BLaER1 (cell line): ENCODE measurements around the gene ADARB1.

Experiments
- H3K27ac ChIP-seq: shearing (Covaris generic); formaldehyde crosslinking; 2 replicates; pipeline ENCODE4 v1.8.1; 2022
- H3K27me3 ChIP-seq: shearing (Covaris generic); formaldehyde crosslinking; 2 replicates; pipeline ENCODE4 v1.8.1; 2022
- H3K36me3 ChIP-seq: shearing (Covaris generic); formaldehyde crosslinking; 2 replicates; pipeline ENCODE4 v1.8.1; 2022
- H3K4me1 ChIP-seq: shearing (Covaris generic); formaldehyde crosslinking; 2 replicates; pipeline ENCODE4 v1.8.1; 2022
- H3K4me2 ChIP-seq: shearing (Covaris generic); formaldehyde crosslinking; 2 replicates; pipeline ENCODE4 v1.8.1; 2022
- H3K4me3 ChIP-seq: shearing (Covaris generic); formaldehyde crosslinking; 2 replicates; pipeline ENCODE4 v1.8.1; 2022
- H3K9ac ChIP-seq: shearing (Covaris generic); formaldehyde crosslinking; 2 replicates; pipeline ENCODE4 v1.8.1; 2022
- H3K9me3 ChIP-seq: shearing (Covaris generic); formaldehyde crosslinking; 2 replicates; pipeline ENCODE4 v1.8.1; 2022
- H4K20me1 ChIP-seq: shearing (Covaris generic); formaldehyde crosslinking; 2 replicates; pipeline ENCODE4 v1.8.1; 2022
- Cebpa-rat ChIP-seq: shearing (Covaris generic); IDR thresholded peaks from 2 replicates; pipeline ENCODE4 v1.8.1; 2022

The ADARB1 gene

GRCh38 chr21:45231705-45232104, 157.3 kb downstream of the ADARB1 start:
- no peak for TF ChIP-seq Cebpa-rat
- H3K27me3 ChIP-seq = no peaks in the 10 kb centered on the region
- no peaks in the 10 kb centered on the region for H4K20me1 ChIP-seq
- H3K4me2 ChIP-seq = no peak overlapping the region
- no peak overlapping the region for H3K9ac ChIP-seq
- 0 out of 2 replicates have a peak, but pooled peaks cover 10% of the 10 kb centered on the region for H3K4me1 ChIP-seq
- no peaks in the 10 kb centered on the region for H3K36me3 ChIP-seq
- H3K9me3 ChIP-seq = no peaks in the 10 kb centered on the region
- no peak overlapping the region for H3K27ac ChIP-seq
- no peak overlapping the region for H3K4me3 ChIP-seq

GRCh38 chr21:45234127-45234526, 159.7 kb downstream of the ADARB1 start:
- H3K9ac ChIP-seq = no peak overlapping the region
- no peak overlapping the region for H3K4me3 ChIP-seq
- no peak for TF ChIP-seq Cebpa-rat
- H3K27ac ChIP-seq = no peak overlapping the region
- no peaks in the 10 kb centered on the region for H3K27me3 ChIP-seq
- H3K36me3 ChIP-seq = no peaks in the 10 kb centered on the region
- no peaks in the 10 kb centered on the region for H4K20me1 ChIP-seq
- no peak overlapping the region for H3K4me2 ChIP-seq
- 0 out of 2 replicates have a peak, but pooled peaks cover 10% of the 10 kb centered on the region for H3K4me1 ChIP-seq
- peaks cover 5% of the 10 kb centered on the region for H3K9me3 ChIP-seq

GRCh38 chr21:45234965-45235364, 160.6 kb downstream of the ADARB1 start:
- H3K9me3 ChIP-seq = peaks cover 5% of the 10 kb centered on the region
- no peak overlapping the region for H3K4me3 ChIP-seq
- no peak for TF ChIP-seq Cebpa-rat
- H3K9ac ChIP-seq = no peak overlapping the region
- H3K27ac ChIP-seq = no peak overlapping the region
- H3K4me2 ChIP-seq = no peak overlapping the region
- H3K4me1 ChIP-seq = 0 out of 2 replicates have a peak, but pooled peaks cover 10% of the 10 kb centered on the region
- no peaks in the 10 kb centered on the region for H4K20me1 ChIP-seq
- H3K27me3 ChIP-seq = no peaks in the 10 kb centered on the region
- H3K36me3 ChIP-seq = no peaks in the 10 kb centered on the region

- H3K4me3 ChIP-seq = no peak overlapping the region
- no peak for TF ChIP-seq Cebpa-rat
- H3K4me1 ChIP-seq = 0 out of 2 replicates have a peak, but pooled peaks cover 10% of the 10 kb centered on the region
- no peak overlapping the region for H3K27ac ChIP-seq
- H3K4me2 ChIP-seq = no peak overlapping the region
- H4K20me1 ChIP-seq = no peaks in the 10 kb centered on the region
- no peak overlapping the region for H3K9ac ChIP-seq
- no peaks in the 10 kb centered on the region for H3K36me3 ChIP-seq
- H3K27me3 ChIP-seq = no peaks in the 10 kb centered on the region
- peaks cover 5% of the 10 kb centered on the region for H3K9me3 ChIP-seq
Observed at GRCh38 chr21:45235488-45235887, 161.1 kb downstream of the ADARB1 start.

GRCh38 chr21:45236481-45236880, 162.1 kb downstream of the ADARB1 start:
- Histone ChIP-seq H3K4me2 (no peak overlapping the region), H3K27ac (no peak overlapping the region), H3K9me3 (peaks cover 10% of the 10 kb centered on the region), H3K4me1 (0 out of 2 replicates have a peak, but pooled peaks cover 10% of the 10 kb centered on the region), H3K27me3 (no peaks in the 10 kb centered on the region), H3K9ac (no peak overlapping the region), H4K20me1 (no peaks in the 10 kb centered on the region), H3K4me3 (no peak overlapping the region), H3K36me3 (no peaks in the 10 kb centered on the region)
- TF ChIP-seq Cebpa-rat = no peak

GRCh38 chr21:45237401-45237800, 163.0 kb downstream of the ADARB1 start:
- no peak overlapping the region for H3K4me2 ChIP-seq

GRCh38 chr21:45241357-45241756, 167.0 kb downstream of the ADARB1 start:
- no peak overlapping the region for H3K4me3 ChIP-seq
- H4K20me1 ChIP-seq = no peaks in the 10 kb centered on the region
- H3K9me3 ChIP-seq = peaks cover 44% of the 10 kb centered on the region
- H3K4me2 ChIP-seq = no peak overlapping the region
- TF ChIP-seq Cebpa-rat = no peak
- no peak overlapping the region for H3K9ac ChIP-seq
- no peak overlapping the region for H3K27ac ChIP-seq
- no peaks in the 10 kb centered on the region for H3K4me1 ChIP-seq
- H3K27me3 ChIP-seq = no peaks in the 10 kb centered on the region
- no peaks in the 10 kb centered on the region for H3K36me3 ChIP-seq

More at GRCh38 chr21:45237401-45237800, 163.0 kb downstream of the ADARB1 start:
- Histone ChIP-seq H3K9me3 (peaks cover 18% of the 10 kb centered on the region), H3K9ac (no peak overlapping the region), H3K36me3 (no peaks in the 10 kb centered on the region), H4K20me1 (no peaks in the 10 kb centered on the region), H3K4me3 (no peak overlapping the region), H3K27ac (no peak overlapping the region), H3K4me1 (0 out of 2 replicates have a peak, but pooled peaks cover 8% of the 10 kb centered on the region), H3K27me3 (no peaks in the 10 kb centered on the region)
- no peak for TF ChIP-seq Cebpa-rat

- H3K9ac ChIP-seq = no peak overlapping the region
- TF ChIP-seq Cebpa-rat = no peak
Observed at GRCh38 chr21:45243603-45244002, 169.2 kb downstream of the ADARB1 start.

GRCh38 chr21:45244799-45245340, 170.5 kb downstream of the ADARB1 start:
- Histone ChIP-seq H3K4me3 (no peak overlapping the region), H3K4me1 (no peaks in the 10 kb centered on the region), H3K27me3 (no peaks in the 10 kb centered on the region), H4K20me1 (no peaks in the 10 kb centered on the region), H3K9me3 (peaks cover 43% of the 10 kb centered on the region), H3K36me3 (no peaks in the 10 kb centered on the region), H3K4me2 (no peak overlapping the region), H3K27ac (no peak overlapping the region), H3K9ac (no peak overlapping the region)
- no peak for TF ChIP-seq Cebpa-rat

More at GRCh38 chr21:45243603-45244002, 169.2 kb downstream of the ADARB1 start:
- no peaks in the 10 kb centered on the region for H4K20me1 ChIP-seq
- H3K4me1 ChIP-seq = no peaks in the 10 kb centered on the region
- H3K4me3 ChIP-seq = no peak overlapping the region
- H3K9me3 ChIP-seq = peaks cover 39% of the 10 kb centered on the region
- H3K27me3 ChIP-seq = no peaks in the 10 kb centered on the region
- no peak overlapping the region for H3K27ac ChIP-seq
- H3K36me3 ChIP-seq = no peaks in the 10 kb centered on the region
- no peak overlapping the region for H3K4me2 ChIP-seq

- Histone ChIP-seq H3K27me3 (no peaks in the 10 kb centered on the region), H3K4me2 (no peak overlapping the region), H3K4me3 (no peak overlapping the region), H3K9ac (no peak overlapping the region), H3K27ac (no peak overlapping the region), H4K20me1 (no peaks in the 10 kb centered on the region), H3K4me1 (no peaks in the 10 kb centered on the region), H3K9me3 (peaks cover 51% of the 10 kb centered on the region), H3K36me3 (no peaks in the 10 kb centered on the region)
- TF ChIP-seq Cebpa-rat = no peak
Observed at GRCh38 chr21:45246386-45247320, 172.3 kb downstream of the ADARB1 start.
